Common myeloid progenitor, CD34-positive (primary cell): ENCODE measurements around the gene EHD4.

Source experiments
- CTCF ChIA-PET: fragments of 350-600 bp; sonication (Branson Sonifier 250); formaldehyde crosslinking; loops from one replicate; lab custom pipeline; 2021; ENCODE audit warnings: antibody characterized with exemption; lab: Charles Lee
- POLR2A ChIA-PET: fragments of 350-600 bp; sonication (Branson Sonifier 250); formaldehyde crosslinking; loops from one replicate; lab custom pipeline; 2021; ENCODE audit warnings: antibody characterized with exemption; lab: Charles Lee
- DNase-seq, 3 donors: peaks; one replicate each; pipeline versions ENCODE4 v3.0.0 to v3.0.0-alpha.2; 2013
- H3K27ac ChIP-seq, 2 experiments: 1 replicate in 1 of 2; 2 replicates in 1 of 2; pipeline ENCODE4 v1.7.0; 2013; ENCODE audit warnings: inconsistent platforms in 2 of 2, low read length in 2 of 2, mild to moderate bottlenecking in 2 of 2, low read depth in 1 of 2, moderate library complexity in 1 of 2; ENCODE audit not compliant: severe bottlenecking in 2 of 2, insufficient read depth in 1 of 2, poor library complexity in 1 of 2
- H3K27me3 ChIP-seq, 5 experiments: replicated peaks in 2 of 5; 1 replicate in 3 of 5; 2 replicates in 2 of 5; pipeline versions ENCODE4 v1.6.1 to v1.7.0; 2013; ENCODE audit warnings: low read length in 4 of 5, mild to moderate bottlenecking in 2 of 5, moderate library complexity in 2 of 5, inconsistent platforms in 1 of 5; ENCODE audit not compliant: insufficient read depth in 5 of 5, control insufficient read depth in 4 of 5
- H3K36me3 ChIP-seq, 4 experiments: 1 replicate in 2 of 4; 2 replicates in 2 of 4; pipeline versions ENCODE4 v1.6.1 to v1.7.0; 2013; ENCODE audit warnings: low read length in 3 of 4, control low read depth in 1 of 4, mild to moderate bottlenecking in 1 of 4; ENCODE audit not compliant: control insufficient read depth in 4 of 4, insufficient read depth in 4 of 4
- H3K4me1 ChIP-seq, 4 experiments: 1 replicate in 3 of 4; 2 replicates in 1 of 4; pipeline versions ENCODE4 v1.6.1 to v1.7.1; 2013; ENCODE audit warnings: low read length in 3 of 4, mild to moderate bottlenecking in 3 of 4, control low read depth in 1 of 4, inconsistent platforms in 1 of 4, moderate library complexity in 1 of 4; ENCODE audit not compliant: control insufficient read depth in 4 of 4, insufficient read depth in 4 of 4; ENCODE audit errors: control extremely low read depth in 1 of 4
- H3K4me3 ChIP-seq, 7 experiments: 1 replicate in 4 of 7; 2 replicates in 3 of 7; pipeline versions ENCODE4 v1.5.1 to v1.7.0; 2013; ENCODE audit warnings: mild to moderate bottlenecking in 7 of 7, low read length in 6 of 7, moderate library complexity in 6 of 7, inconsistent platforms in 2 of 7, low read depth in 2 of 7, control low read depth in 1 of 7; ENCODE audit not compliant: insufficient read depth in 4 of 7, control insufficient read depth in 1 of 7; ENCODE audit errors: extremely low read depth in 1 of 7
- H3K9me3 ChIP-seq, 5 experiments: 1 replicate in 4 of 5; 2 replicates in 1 of 5; pipeline versions ENCODE4 v1.6.1 to v1.7.1; 2013; ENCODE audit warnings: low read length in 4 of 5, mild to moderate bottlenecking in 2 of 5, inconsistent platforms in 1 of 5, low read depth in 1 of 5, moderate library complexity in 1 of 5; ENCODE audit not compliant: control insufficient read depth in 4 of 5, insufficient read depth in 2 of 5; ENCODE audit errors: control extremely low read depth in 1 of 5
- WGBS: methylation state at CpG from one replicate; pipeline ENCODE4 v1.1.5; 2013; ENCODE audit not compliant: insufficient coverage; 5-methylcytosine and 5-hydroxymethylcytosine counted together

EHD4 gene

GRCh38 chr15:41890050-41890690, 82.2 kb downstream of the EHD4 start:
- POLR2A ChIA-PET, result no interaction called here
- Histone ChIP-seq H3K9me3 (no peaks in the 10 kb centered on the region), H3K27ac (no peak overlapping the region), H3K36me3 (no peaks in the 10 kb centered on the region), H3K4me1 (peaks cover 0 to 30% (median 25%) of the 10 kb centered on the region in 4 experiments), H3K4me3 (no peak overlapping the region), H3K27me3 (no peaks in the 10 kb centered on the region)
- no peak for DNase-seq
- WGBS, result 94% methylated on average over 6 of the region's 6 CpGs
- CTCF ChIA-PET, result interaction anchor here (1.1 kb wide), 1 partner anchor 18 kb away, joined by 4 read pairs; no protein-coding TSS in a partner anchor

GRCh38 chr15:41888662-41889253, 83.6 kb downstream of the EHD4 start:
- ChIA-PET CTCF (no interaction called here), POLR2A (no interaction called here)
- peaks cover 0 to 16% (median 11%) of the 10 kb centered on the region in 4 experiments for H3K4me1 ChIP-seq
- no peak overlapping the region for H3K4me3 ChIP-seq
- no peaks in the 10 kb centered on the region for H3K27me3 ChIP-seq
- no peaks in the 10 kb centered on the region for H3K9me3 ChIP-seq
- H3K36me3 ChIP-seq, result no peaks in the 10 kb centered on the region
- H3K27ac ChIP-seq, result no peak overlapping the region
- 54% methylated on average over 4 of the region's 7 CpGs for WGBS
- DNase-seq, result peak in 2 of 3 donors; percentile 25 to 27

GRCh38 chr15:41887893-41888292, 84.5 kb downstream of the EHD4 start:
- CTCF ChIA-PET, result interaction anchor here (1.8 kb wide), 1 partner anchor 11 kb away, joined by 5 read pairs; no protein-coding TSS in a partner anchor
- no peak for DNase-seq
- Histone ChIP-seq H3K27me3 (no peaks in the 10 kb centered on the region), H3K36me3 (no peaks in the 10 kb centered on the region), H3K4me3 (no peak overlapping the region), H3K9me3 (no peaks in the 10 kb centered on the region), H3K27ac (no peak overlapping the region), H3K4me1 (peaks cover 0 to 14% (median 13%) of the 10 kb centered on the region in 4 experiments)
- POLR2A ChIA-PET, result no interaction called here
- 94% methylated on average over 8 of the region's 9 CpGs for WGBS

- H3K27ac ChIP-seq, result no peak overlapping the region
- DNase-seq, result no peak
- no peak overlapping the region for H3K4me3 ChIP-seq
- 98% methylated on average over 7 of the region's 10 CpGs for WGBS
- ChIA-PET CTCF (interaction anchor here (1.8 kb wide), 1 partner anchor 10 kb away, joined by 5 read pairs; no protein-coding TSS in a partner anchor), POLR2A (no interaction called here)
- H3K9me3 ChIP-seq, result no peaks in the 10 kb centered on the region
- peaks cover 0 to 4% (median 0%) of the 10 kb centered on the region in 5 experiments for H3K27me3 ChIP-seq
- peaks cover 0 to 16% (median 13%) of the 10 kb centered on the region in 4 experiments for H3K4me1 ChIP-seq
- no peaks in the 10 kb centered on the region for H3K36me3 ChIP-seq
These were observed 85.2 kb downstream of the EHD4 start for GRCh38 chr15:41887161-41887560.

GRCh38 chr15:41886741-41887140, 85.6 kb downstream of the EHD4 start:
- no peaks in the 10 kb centered on the region for H3K9me3 ChIP-seq
- ChIA-PET POLR2A (no interaction called here), CTCF (interaction anchor here (1.7 to 1.8 kb wide), 2 partner anchors 9 to 10 kb away, joined by 4 to 5 read pairs; no protein-coding TSS in a partner anchor)
- DNase-seq, result no peak
- peaks cover 0 to 16% (median 15%) of the 10 kb centered on the region in 4 experiments for H3K4me1 ChIP-seq
- WGBS, result 93% methylated on average over 6 of the region's 7 CpGs
- no peaks in the 10 kb centered on the region for H3K36me3 ChIP-seq
- H3K4me3 ChIP-seq, result no peak overlapping the region
- no peak overlapping the region for H3K27ac ChIP-seq
- peaks cover 0 to 6% (median 0%) of the 10 kb centered on the region in 5 experiments for H3K27me3 ChIP-seq

GRCh38 chr15:41885841-41886240, 86.5 kb downstream of the EHD4 start:
- Histone ChIP-seq H3K27me3 (peaks cover 0 to 15% (median 7%) of the 10 kb centered on the region in 5 experiments), H3K27ac (no peak overlapping the region), H3K36me3 (no peaks in the 10 kb centered on the region), H3K4me3 (no peak overlapping the region), H3K9me3 (no peaks in the 10 kb centered on the region), H3K4me1 (peaks cover 0 to 19% (median 15%) of the 10 kb centered on the region in 4 experiments)
- ChIA-PET POLR2A (no interaction called here), CTCF (interaction anchor here (1.7 to 1.8 kb wide), 2 partner anchors 9 to 10 kb away, joined by 4 to 5 read pairs; no protein-coding TSS in a partner anchor)
- DNase-seq, result no peak
- WGBS, result 90% methylated on average over 14 of the region's 14 CpGs

GRCh38 chr15:41885321-41885720, 87.0 kb downstream of the EHD4 start:
- ChIA-PET POLR2A (no interaction called here), CTCF (interaction anchor here (1.7 kb wide), 1 partner anchor 10 kb away, joined by 4 read pairs; no protein-coding TSS in a partner anchor)
- Histone ChIP-seq H3K9me3 (no peaks in the 10 kb centered on the region), H3K27ac (no peak overlapping the region), H3K27me3 (peaks cover 0 to 20% (median 10%) of the 10 kb centered on the region in 5 experiments), H3K4me1 (peaks cover 0 to 19% (median 15%) of the 10 kb centered on the region in 4 experiments), H3K36me3 (no peaks in the 10 kb centered on the region), H3K4me3 (no peak overlapping the region)
- DNase-seq, result no peak
